ENCODE measurements around the gene HES7. TPM values are rescaled to one million over a fixed set of nuclear protein-coding genes. Genes with fewer than 3 reads are reported as not detected.

HES7 gene
- 0.71 and 1.2 TPM in 2 replicates for polyA plus RNA-seq (2012; rRNA removed)
- polyA plus RNA-seq (2012; cell fraction: cytosol; rRNA removed) = 0.42 and 0.67 TPM in 2 replicates
- 7.3 and 13.8 TPM in 2 replicates for polyA plus RNA-seq (2012; cell fraction: nucleus; rRNA removed)

GRCh38 chr17:8123695-8124349 lies at the start of gene HES7:
HES7 (minus strand) TSS chr17:8124106; CDS start chr17:8124084, 22 bp downstream.
- peak; percentile 53 for DNase-seq
- CTCF ChIA-PET = interaction anchor here (0.6 to 3.8 kb wide), 15 partner anchors 14 to 99 kb away, joined by 3 to 41 read pairs (median 5); partner anchors contain the start of gene PER1
- peak within 1 kb of the TSS; percentile 53; the same call in 1 of the 2 replicates for H3K9ac ChIP-seq

GRCh38 chr17:8173056-8173870 lies 49.4 kb upstream of the HES7 start:
- ChIA-PET POLR2A (interaction anchor here (0.6 to 1.3 kb wide), 30 partner anchors 9 to 122 kb away, joined by 3 to 36 read pairs (median 5); partner anchors contain the start of genes AURKB, BORCS6, CTC1 and HES7), CTCF (interaction anchor here (0.7 to 2.0 kb wide), 8 partner anchors 9 to 113 kb away, joined by 3 to 9 read pairs (median 4); no protein-coding TSS in a partner anchor)
- H2AFZ ChIP-seq (ENCODE audit: low read depth) = peak overlapping the region; percentile 57; the same call in 1 of the 2 replicates
- TF ChIP-seq NRF1 (IDR thresholded peaks at IDR 0.05; ENCODE audit: low read depth, low read length) (no peak), YY1 (IDR thresholded peaks at IDR 0.05; ENCODE audit: low read depth) (no peak), FOXJ3 (CRISPR knock-in tag; IDR thresholded peaks at IDR 0.05) (0 out of 2 replicates have a peak, but pooled peaks have one; percentile 49), GATA2 (CRISPR knock-in tag; IDR thresholded peaks at IDR 0.05) (peak; percentile 81), RAD21 (IDR thresholded peaks at IDR 0.05; ENCODE audit: low read length) (no peak), POLR2AphosphoS5 (IDR thresholded peaks at IDR 0.05; ENCODE audit: low read depth, low read length) (peak; percentile 100), MXI1 (IDR thresholded peaks at IDR 0.05; ENCODE audit: low read depth, low read length) (peak; percentile 48; the same call in 1 of the 2 replicates), GABPA (IDR thresholded peaks at IDR 0.05; ENCODE audit: low read depth) (peak; percentile 56), EZH2phosphoT487 (IDR thresholded peaks at IDR 0.05; ENCODE audit: borderline replicate concordance, low read depth) (no peak), FOSL2 (IDR thresholded peaks at IDR 0.05; ENCODE audit: borderline replicate concordance, low read depth) (peak; percentile 52; the same call in 1 of the 2 replicates), FOXM1 (IDR thresholded peaks at IDR 0.05; ENCODE audit: low read depth) (no peak), SIN3A (IDR thresholded peaks at IDR 0.05; ENCODE audit: borderline replicate concordance, low read depth, low read length) (peak; percentile 100), TAF1 (IDR thresholded peaks at IDR 0.05; ENCODE audit: borderline replicate concordance, low read depth, low read length) (peak; percentile 70), USF1 (IDR thresholded peaks at IDR 0.05; ENCODE audit: borderline replicate concordance, low read depth) (0 out of 2 replicates have a peak, but pooled peaks have one; percentile 8), ELF1 (IDR thresholded peaks at IDR 0.05) (peak; percentile 55), RCOR1 (IDR thresholded peaks at IDR 0.05; ENCODE audit: low read length) (no peak; the same call in 1 of the 2 replicates), RFX5 (IDR thresholded peaks at IDR 0.05; ENCODE audit: low read length) (no peak; the same call in 1 of the 2 replicates), TEAD4 (IDR thresholded peaks at IDR 0.05; ENCODE audit: borderline replicate concordance, insufficient read depth) (peak; percentile 53; the same call in 1 of the 2 replicates), EP300 (IDR thresholded peaks at IDR 0.05; ENCODE audit: borderline replicate concordance in 1 of 2, low read depth in 1 of 2, low read length in 1 of 2) (peak; percentile 57 to 58), CHD2 (IDR thresholded peaks at IDR 0.05; ENCODE audit: low read length, partially characterized antibody) (peak; percentile 92), RXRA (IDR thresholded peaks at IDR 0.05; ENCODE audit: borderline replicate concordance, low read depth) (no peak)

More at GRCh38 chr17:8123695-8124349, at the start of gene HES7:
- Histone ChIP-seq H3K9me2 (no peaks in the 10 kb centered on the region), H4K20me1 (ENCODE audit: insufficient read depth) (peaks cover 15% of the 10 kb centered on the region), H3K9me3 (no peaks in the 10 kb centered on the region), H3K36me3 (replicated peaks in 1 of 2; ENCODE audit: control insufficient read depth in 1 of 2, insufficient read depth in 2 of 2, low read length in 1 of 2) (no peaks in the 10 kb centered on the region), H2AFZ (ENCODE audit: low read depth) (peak within 1 kb of the TSS; percentile 78), H3K79me2 (ENCODE audit: insufficient read depth) (no peaks in the 10 kb centered on the region), H3K4me2 (peak within 1 kb of the TSS; percentile 97), H3K27me3 (ENCODE audit: insufficient read depth) (no peaks in the 10 kb centered on the region), H3K4me3 (ENCODE audit: low read depth in 2 of 2, low read length in 1 of 2) (peak within 1 kb of the TSS; percentile 53 to 81), H3K27ac (ENCODE audit: low read depth in 2 of 2, low read length in 1 of 2) (no peak within 1 kb of the TSS; a peak in 1 of 4 replicates), H3F3A (replicated peaks; ENCODE audit: insufficient read depth) (peaks cover 43% of the 10 kb centered on the region), H3K4me1 (ENCODE audit: control insufficient read depth in 1 of 2, insufficient read depth in 2 of 2, low read depth in 1 of 2, low read length in 1 of 2) (peaks cover 0 to 32% of the 10 kb centered on the region in 2 experiments; a peak in 2 of 4 replicates)
- WGBS (ENCODE audit: low lambda C conversion rate) = 2% methylated on average over 29 of the region's 29 CpGs
- no peak for TF ChIP-seq MAX (IDR thresholded peaks at IDR 0.05; ENCODE audit: low read depth)
- TF ChIP-seq TCF12 (IDR thresholded peaks at IDR 0.05) = no peak
- no peak for TF ChIP-seq MEF2A (IDR thresholded peaks at IDR 0.05; ENCODE audit: borderline replicate concordance, low read depth)
- no peak for TF ChIP-seq YY1 (IDR thresholded peaks at IDR 0.05; ENCODE audit: low read depth)
- TF ChIP-seq TAF1 (IDR thresholded peaks at IDR 0.05; ENCODE audit: borderline replicate concordance, low read depth, low read length) = peak; percentile 15; the same call in 1 of the 2 replicates
- POLR2A ChIA-PET = interaction anchor here (1.4 to 1.5 kb wide), 2 partner anchors 49 to 68 kb away, joined by 3 to 9 read pairs (median 7); no protein-coding TSS in a partner anchor

More at GRCh38 chr17:8173056-8173870, 49.4 kb upstream of the HES7 start:
- no peaks in the 10 kb centered on the region for H3K36me3 ChIP-seq (replicated peaks in 1 of 2; ENCODE audit: control insufficient read depth in 1 of 2, insufficient read depth in 2 of 2, low read length in 1 of 2)
- H3K4me3 ChIP-seq (ENCODE audit: low read depth in 2 of 2, low read length in 1 of 2) = peak overlapping the region; percentile 38 to 54
- peaks cover 9% of the 10 kb centered on the region for H3K79me2 ChIP-seq (ENCODE audit: insufficient read depth)
- peak; percentile 77 for DNase-seq
- H3K9me2 ChIP-seq = no peaks in the 10 kb centered on the region
- H3F3A ChIP-seq (replicated peaks; ENCODE audit: insufficient read depth) = peaks cover 21% of the 10 kb centered on the region
- H3K4me2 ChIP-seq = peak overlapping the region; percentile 87
- no peaks in the 10 kb centered on the region for H3K9me3 ChIP-seq
- peaks cover 6 to 28% of the 10 kb centered on the region in 2 experiments; a peak in 2 of 4 replicates for H3K4me1 ChIP-seq (ENCODE audit: control insufficient read depth in 1 of 2, insufficient read depth in 2 of 2, low read depth in 1 of 2, low read length in 1 of 2)
- H3K27ac ChIP-seq (ENCODE audit: low read depth in 2 of 2, low read length in 1 of 2) = peak overlapping the region; percentile 97 to 98
- H3K27me3 ChIP-seq (ENCODE audit: insufficient read depth) = no peaks in the 10 kb centered on the region
- H3K9ac ChIP-seq = peak overlapping the region; percentile 82
- H4K20me1 ChIP-seq (ENCODE audit: insufficient read depth) = no peaks in the 10 kb centered on the region
- 1% methylated on average over 23 of the region's 23 CpGs for WGBS (ENCODE audit: low lambda C conversion rate)

Data from SK-N-SH (cell line).